Loucy (cell line): ENCODE data around the gene ATG7.

Experiments
- EZH2phosphoT487 ChIP-seq: fragments of 200-600 bp; IDR thresholded peaks from 2 replicates; pipeline ENCODE4 v1.6.1; 2018; ENCODE audit warnings: antibody characterized with exemption, mild to moderate bottlenecking, moderate library complexity, borderline replicate concordance
- TF ChIP-seq, protein P1 (sequence below): fragments of 200-600 bp; sonication (generic); conservative IDR thresholded peaks from 2 replicates; pipeline ENCODE4 v1.5.1; 2014; ENCODE audit warnings: mild to moderate bottlenecking, antibody characterized with exemption, low read length

DNA sequence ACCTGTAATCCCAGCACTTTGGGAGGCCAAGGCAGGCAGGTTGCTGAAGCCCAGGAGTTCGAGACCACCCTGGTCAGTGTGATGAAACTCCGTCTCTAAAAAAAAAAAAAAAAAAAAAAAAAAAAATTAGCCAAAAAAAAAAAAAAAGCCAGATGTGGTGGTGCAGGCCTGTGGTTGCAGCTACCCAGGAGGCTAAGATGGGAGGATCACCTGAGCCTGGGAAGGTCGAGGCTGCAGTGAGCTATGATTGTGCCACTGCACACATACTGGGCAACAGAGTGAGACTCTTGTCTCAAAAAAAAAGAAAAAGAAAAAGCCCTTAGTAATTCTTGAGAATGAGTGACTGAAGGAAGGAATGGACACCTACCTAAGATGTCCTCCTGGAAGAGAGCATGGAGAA, 266.4 kb downstream of the ATG7 start:
- TF ChIP-seq EZH2phosphoT487 = no peak
- TF ChIP-seq, protein P1, sequence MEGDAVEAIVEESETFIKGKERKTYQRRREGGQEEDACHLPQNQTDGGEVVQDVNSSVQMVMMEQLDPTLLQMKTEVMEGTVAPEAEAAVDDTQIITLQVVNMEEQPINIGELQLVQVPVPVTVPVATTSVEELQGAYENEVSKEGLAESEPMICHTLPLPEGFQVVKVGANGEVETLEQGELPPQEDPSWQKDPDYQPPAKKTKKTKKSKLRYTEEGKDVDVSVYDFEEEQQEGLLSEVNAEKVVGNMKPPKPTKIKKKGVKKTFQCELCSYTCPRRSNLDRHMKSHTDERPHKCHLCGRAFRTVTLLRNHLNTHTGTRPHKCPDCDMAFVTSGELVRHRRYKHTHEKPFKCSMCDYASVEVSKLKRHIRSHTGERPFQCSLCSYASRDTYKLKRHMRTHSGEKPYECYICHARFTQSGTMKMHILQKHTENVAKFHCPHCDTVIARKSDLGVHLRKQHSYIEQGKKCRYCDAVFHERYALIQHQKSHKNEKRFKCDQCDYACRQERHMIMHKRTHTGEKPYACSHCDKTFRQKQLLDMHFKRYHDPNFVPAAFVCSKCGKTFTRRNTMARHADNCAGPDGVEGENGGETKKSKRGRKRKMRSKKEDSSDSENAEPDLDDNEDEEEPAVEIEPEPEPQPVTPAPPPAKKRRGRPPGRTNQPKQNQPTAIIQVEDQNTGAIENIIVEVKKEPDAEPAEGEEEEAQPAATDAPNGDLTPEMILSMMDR = no peak
